HG03025 (cell line): ENCODE data around the gene FGD5.

Experiments used
- ATAC-seq: cut with Tn5 transposase; IDR thresholded peaks from one replicate; pipeline ENCODE4 v1.9.1; 2021; ENCODE audit warnings: mild to moderate bottlenecking, moderate library complexity; ENCODE audit not compliant: unreplicated experiment, low FRiP score

Gene FGD5

DNA sequence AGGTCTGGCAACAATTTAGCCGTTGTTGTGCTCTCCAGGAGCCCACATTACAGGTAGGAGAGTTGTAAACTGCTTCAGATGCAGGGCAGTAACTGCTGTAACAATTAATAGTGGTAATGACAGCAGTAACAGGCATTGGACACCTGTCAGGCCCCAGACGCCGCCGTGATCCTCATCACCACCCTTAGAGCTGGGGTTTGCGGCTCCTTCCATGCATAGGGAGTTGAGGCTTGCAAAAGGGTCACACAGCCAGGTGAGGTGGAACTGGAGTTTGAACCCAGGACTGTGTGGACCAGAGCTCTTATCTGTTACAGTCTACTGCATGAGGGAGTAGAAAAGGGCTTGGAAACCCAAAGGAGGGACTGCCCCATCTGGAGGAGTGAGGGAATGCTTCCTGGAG is 101.8 kb downstream of the FGD5 start:
- ATAC-seq, result no peak

DNA sequence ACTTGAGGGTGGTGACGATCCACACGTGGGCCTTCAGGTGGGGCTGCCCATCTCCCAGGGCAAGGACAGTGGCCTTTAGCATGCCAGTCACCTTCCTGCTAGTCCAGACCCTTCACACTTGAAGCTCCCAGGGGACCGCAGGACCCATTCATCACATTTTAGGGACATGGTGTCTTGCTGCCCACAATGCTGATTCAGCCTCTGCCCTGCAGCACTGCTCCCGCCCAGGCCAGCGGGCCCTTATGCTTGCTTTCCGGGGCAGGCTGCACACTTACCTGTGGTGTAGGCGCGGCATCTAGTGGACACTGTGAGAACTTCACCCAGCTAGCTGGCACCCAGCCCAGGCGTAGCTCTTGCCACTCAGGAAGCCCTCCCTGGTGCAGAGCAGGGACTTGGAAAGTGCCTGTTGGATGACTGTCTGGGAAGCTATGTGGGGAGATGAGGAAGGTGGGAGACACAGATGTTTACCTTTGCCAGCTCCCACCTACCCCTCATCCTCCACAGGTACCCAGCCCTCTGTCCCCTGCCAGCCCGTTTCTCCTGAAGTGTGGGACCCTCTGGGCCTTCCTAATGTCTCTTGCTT is 102.4 kb downstream of the FGD5 start:
- no peak for ATAC-seq

DNA sequence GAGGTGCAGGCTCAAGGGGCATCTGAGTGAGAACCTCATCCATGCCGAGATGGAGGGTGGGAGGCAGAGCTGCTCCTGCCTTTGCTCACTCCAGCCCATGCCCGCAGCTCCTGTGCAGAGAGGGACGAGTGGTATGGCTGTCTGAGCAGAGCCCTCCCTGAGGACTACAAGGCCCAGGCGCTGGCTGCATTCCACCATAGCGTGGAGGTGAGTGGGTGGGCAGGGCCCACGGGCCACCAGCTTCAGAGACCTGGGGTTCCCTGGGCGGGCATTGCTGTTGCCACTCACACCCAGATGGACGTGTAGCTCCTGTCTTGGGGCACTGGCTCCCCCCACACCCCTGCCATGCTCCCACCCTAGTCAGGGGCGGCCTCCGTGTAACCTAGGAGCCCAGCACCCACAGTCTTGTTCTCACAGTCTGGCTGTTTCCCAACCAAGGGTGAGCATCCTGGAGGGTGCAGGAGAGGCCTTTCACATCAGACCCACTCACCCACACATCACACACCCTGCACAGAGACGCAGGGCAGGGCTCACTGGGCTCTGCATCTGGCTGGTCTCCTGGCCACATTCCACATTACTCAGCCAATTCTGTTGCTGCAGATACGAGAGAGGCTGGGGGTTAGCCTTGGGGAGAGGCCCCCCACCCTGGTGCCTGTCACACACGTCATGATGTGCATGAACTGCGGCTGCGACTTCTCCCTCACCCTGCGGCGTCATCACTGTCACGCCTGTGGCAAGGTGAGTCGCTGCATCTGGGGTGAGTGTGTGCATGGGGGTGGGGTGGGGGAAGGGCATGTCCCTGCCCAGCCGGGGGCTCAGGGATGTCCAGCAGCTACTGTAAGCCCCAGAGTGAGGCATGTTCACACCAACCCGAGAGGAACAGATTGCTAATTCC is 103.3 kb downstream of the FGD5 start:
- no peak for ATAC-seq

DNA sequence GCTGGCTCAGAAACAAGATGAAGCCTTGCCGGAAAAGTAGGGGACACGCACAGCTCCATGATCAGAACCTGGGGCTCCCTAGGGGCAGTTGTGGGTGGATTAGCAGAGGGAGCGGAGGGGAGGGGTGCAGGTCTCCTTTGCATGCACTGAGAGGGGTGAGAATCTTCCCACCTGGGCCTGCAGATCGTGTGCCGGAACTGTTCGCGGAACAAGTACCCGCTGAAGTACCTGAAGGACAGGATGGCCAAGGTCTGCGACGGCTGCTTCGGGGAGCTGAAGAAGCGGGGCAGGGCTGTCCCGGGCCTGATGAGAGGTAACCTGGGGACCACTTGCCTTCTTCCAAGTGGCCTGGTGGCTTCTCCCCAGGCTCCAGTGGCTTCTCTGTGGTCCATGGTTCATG is 104.1 kb downstream of the FGD5 start:
- ATAC-seq, result no peak

DNA sequence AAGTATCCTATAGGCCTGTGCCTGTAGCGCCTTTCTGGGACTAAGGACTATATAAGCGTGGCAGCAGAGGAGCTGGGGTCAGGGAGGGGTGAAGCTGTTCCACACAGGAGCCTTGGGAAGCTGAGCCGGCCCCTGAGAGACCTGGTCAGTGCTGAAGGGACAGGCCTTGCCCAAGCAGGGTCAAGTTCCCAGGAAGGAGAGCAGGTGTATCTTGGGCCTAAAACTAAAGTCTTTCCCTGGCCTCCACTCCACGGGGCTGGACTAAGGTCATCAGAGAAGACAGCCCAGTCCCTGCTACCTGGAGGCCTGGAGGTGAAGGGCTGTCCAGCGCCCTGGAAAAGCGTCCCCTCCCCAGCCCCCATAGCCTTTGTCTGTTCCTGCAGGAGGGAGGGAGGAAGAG is 104.7 kb downstream of the FGD5 start:
- no peak for ATAC-seq

DNA sequence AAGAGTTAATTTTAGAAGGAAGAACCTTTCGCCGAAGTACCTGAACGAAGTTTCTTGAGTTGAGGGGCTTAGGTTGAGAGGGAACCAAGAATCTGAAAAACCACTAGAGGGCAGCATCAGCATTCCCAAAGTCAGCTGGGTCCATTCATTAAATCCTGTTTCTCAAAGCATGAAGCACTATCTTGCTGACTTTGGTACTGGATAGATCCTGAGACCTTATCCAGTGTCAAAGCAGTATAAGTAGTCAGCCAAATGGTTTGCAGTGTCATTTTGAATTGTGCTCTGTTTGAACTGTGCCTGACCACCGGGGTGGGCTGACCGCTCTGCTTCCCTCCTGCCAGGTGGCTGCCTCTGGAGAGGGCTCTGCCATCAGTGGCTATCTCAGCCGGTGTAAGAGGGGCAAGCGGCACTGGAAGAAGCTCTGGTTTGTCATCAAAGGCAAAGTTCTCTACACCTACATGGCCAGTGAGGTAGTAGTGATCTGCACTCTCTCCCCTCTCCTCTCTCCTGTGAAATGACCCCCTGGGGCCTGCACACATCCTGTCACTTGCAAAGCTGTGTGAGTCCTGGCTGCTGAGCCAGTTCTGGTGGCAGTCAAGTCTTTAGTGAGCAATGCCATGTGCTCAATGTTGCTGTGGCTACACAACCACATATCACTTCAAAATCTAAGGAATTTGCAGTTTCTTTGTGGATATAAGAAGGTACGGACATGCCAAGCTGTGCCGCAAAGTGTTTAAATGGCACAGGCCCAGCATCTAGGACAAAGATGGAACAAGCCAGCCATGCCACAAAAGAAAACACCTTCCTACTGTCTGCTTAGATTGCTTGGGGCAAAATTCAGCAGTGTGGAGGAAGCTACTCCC is 107.2 kb downstream of the FGD5 start:
- no peak for ATAC-seq

DNA sequence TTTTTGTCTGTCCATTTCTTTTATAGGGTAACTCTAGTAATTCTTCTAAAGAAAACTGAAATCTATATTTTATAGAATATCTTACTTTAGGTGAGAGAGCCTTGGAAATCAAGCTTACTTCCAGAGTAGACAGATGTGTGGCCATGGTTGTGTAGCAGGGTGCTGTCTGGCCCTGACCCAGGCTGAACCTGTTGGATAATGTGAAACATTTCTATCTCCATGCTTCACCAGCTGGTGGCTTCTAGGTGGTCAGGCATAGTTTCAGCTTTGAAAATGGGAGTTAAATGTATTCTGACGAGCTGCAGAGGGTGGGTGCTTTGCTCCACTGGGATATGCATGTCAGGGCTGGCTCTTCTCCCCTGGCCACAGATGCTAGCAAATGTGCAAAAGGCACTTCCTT is 107.8 kb downstream of the FGD5 start:
- ATAC-seq, result no peak

DNA sequence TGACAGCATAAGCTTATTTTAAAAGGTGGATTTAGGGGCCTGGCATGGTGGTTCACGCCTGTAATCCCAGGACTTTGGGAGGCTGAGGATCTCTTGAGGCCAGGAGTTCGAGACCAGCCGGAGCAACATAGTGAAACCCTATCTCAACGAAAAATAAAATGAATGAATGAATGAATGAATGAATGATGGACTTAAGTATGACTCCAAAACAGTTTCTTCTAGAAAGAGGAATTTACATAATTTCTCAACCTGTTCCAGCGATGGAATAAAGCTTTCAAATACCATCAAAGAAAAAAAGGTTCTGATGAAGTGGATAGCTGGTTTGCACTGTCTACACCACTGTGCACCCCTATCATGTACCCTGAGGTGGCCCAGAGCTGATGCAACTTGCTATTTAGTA is 108.5 kb downstream of the FGD5 start:
- no peak for ATAC-seq

DNA sequence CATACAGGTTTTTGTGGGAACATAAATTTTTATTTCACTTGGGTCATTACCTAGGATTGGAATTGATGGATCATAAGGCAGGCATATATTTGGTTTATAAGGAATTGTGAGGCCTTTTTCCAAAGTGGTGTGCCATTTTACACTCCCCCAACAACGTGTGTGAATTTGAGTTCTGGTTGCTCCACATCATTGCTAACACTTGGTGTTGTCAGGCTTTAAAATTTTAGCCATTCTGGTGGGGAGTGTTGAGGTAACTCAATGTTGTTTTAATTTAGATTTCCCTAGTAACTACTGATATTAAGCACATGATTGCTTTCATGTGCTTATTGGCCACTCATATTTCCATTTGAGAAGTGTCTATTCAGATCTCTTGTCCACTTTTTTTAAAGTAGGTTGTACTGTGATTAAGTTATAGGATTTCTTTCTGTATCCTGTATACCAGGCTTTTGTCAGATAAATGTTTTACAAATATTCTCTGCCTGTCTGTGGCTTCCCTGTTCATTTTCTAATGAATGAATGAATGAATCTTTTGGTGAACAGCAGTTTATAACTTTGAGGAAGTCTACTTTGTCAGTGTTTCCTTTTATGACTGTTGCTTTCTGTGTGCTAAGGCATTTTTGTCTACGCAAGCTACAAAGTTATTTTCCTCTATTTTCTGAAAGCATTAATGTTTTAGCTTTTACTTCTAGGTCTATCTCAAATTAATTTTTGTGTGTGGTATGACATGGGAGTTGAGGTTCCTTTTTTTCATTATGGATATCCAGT is 110.7 kb downstream of the FGD5 start:
- ATAC-seq, result no peak

DNA sequence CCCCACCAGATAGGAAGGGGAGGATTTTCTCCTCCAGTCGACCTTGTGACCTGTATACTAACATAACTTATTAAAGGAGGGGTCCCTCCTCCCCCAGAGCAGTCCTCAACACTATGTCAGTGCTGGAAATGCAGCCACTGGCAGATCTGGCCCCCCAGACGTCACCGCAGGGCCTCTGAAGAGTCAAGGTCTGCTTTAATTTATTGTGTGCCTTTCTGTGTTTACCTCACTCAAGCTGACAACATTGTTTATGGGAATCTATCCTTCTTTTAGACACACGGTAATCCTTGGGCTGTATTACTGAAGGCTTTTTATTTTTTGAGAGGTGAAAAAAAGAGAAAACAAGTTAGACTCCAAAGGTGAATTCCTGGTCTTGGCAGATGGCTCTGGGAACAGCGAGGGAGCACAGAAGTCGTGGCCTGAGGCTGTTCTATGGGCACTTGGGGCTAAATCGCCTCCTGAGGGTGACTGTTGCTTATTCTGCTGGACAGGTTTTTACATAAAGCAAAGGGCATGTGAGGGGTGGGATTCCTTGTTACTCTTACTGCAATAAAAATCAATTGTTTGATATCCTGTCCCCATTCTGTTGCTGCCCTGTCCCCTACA is 115.2 kb downstream of the FGD5 start:
- ATAC-seq, result no peak

DNA sequence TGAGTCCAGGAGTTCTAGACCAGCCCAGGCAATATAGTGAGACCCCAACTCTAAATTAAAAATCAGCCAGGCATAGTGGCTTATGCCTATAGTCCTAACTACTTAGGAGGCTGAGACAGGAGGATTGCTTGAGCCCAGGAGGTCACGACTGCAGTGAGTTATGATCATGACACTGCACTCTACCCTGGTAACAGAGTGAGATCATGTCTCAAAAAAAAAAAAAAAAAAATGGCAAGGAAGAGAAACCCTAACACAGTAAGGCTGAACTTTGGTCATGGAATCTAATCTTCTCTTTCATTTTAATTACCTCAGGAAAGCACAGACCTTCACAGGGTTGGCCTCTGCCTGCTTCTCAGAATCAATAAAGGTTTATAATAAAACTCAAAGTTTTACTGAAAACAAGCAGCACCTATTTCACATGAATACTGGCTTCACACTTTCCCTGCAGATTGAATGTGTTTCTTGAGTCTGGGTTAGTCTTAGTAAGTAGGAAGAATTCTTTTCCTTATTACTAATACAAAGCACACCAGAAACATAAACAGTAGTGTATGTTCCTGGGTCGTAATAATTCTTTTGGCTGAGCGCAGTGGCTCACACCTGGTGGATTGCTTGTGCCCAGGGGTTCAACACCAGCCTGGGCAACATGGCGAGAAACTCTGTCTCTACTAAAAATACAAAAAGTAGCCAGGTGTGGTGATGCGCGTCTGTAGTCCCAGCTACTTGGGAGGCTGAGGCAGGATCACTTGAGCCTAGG is 117.0 kb downstream of the FGD5 start:
- no peak for ATAC-seq

DNA sequence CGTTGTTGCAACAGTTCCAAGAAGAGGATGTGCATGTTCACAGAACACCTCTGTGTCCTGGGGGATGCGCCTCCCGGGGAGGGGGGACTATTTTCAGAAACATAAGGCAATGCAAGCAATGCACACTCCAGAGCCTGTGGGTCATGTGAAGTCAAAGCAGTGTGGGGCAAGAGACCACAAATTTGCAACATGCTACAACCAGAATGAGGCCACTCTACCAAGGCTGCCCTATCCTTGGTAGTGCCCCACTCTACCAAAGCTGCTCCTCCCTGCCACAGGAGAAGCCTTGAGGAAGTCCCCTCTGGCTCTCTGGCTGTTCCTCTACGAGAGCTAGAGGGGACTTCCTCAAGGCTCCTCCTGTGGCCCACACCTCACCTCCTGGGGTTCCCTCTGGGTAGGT is 120.2 kb downstream of the FGD5 start:
- no peak for ATAC-seq

DNA sequence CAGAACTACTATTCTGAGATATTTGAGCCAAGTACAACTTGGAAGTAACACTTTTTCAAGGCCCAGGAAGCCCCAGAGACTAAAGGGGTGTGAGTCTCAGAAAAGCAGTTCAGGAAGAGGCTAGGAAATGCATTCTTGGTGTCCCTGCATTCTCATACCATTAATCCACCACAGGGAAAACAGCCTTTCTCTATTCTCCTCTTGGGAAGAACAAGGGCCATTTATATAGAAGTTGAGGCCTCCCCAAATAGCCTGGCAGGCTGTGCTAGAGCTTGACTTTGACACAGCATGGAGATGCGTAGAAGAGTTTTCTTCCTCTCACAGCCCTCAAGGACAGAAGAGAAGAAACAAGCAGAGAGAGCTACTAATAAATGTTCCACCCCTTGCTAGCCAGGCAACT is 123.1 kb downstream of the FGD5 start:
- no peak for ATAC-seq

DNA sequence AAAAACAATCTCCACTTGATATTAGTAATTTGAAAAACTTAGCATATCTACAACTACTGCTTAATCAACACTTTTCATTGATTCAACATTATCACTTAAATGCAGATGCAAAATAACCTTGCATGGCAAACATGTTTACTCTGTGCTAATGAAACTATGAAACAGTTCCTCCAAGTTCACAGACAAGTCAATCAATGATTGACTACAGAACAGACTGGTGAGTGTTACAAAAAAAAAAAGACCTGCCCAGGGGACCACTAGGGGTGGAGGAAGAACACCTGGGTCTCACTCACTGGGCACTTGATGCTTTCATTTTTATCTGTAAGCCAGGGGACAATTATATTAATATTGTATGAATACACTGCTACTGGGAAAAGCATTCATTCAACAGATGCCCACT is 124.3 kb downstream of the FGD5 start:
- no peak for ATAC-seq

DNA sequence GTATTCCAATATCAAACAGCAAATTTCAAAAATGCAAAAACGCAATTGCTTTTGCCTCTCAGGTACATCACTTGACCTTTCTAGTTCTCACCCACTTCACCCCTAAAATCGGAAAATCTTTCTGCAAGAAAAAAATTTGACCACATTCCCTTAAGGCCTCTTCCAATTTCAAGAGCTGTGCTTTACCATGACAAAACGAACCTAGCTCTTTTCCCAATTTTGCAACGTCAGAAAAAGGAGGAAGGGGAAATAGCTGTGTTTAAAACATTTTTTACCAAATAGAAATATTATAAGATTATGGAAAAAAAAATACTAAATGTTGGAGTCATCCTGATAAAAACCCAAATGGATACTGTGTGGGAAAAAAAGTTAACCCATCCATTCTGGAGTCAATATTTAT is 127.5 kb downstream of the FGD5 start:
- no peak for ATAC-seq

DNA sequence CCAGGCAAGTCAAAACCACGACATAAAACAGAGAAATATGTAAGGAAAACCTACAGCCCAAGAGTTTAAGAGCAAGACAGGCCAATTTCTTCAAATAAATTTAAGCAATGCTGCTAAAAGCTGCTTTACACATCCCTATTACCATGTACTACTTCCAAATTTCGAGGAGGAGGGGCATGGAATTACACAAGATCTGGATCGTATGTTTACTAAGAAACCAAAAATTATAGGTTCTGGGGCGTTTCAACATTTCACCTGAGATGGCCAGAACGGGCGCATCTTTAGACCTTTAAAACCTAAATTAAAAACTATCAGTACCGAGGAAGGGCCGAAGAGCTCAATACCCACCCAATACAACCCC is 128.0 kb downstream of the FGD5 start:
- no peak for ATAC-seq

DNA sequence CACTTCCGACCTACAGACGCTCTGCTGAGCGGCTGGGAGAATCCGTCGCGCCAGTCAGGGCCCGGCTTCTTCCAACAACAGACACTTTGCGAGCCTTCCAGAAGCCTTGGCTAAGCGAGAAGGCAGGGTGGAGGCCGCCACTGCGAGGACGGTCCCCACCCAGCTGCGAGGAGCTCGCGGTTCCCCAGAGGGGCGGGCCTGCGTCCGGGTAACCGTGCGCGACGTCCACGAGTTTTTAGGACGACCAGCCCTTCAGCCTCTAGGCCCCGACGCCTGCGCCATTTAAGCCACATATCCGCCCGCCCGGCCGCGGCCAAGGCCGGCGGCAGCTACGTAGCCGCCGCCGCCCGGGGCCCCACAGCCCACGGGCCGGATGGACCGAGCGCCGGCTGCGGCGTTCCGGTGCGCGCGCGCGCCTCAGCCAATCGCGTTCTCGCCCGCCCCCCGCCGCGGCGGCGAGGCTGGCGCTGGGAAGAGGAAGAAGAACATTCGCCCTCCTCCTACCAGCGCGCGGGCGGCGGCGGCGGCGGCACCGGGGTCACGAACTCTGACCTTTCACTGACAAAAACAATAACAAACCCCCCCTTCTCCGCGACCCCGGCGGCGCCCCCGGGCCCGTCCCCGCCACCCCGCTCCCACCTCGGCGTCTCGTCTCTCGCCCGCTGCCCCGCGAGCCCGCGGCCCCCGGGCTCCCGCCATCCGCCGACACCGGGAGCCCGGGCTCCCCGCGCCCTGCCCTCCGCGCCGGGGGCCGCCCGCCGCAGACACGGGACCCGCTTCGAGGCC is 128.5 kb downstream of the FGD5 start, which contains the start of gene NR2C2:
Gene NR2C2, plus strand, starts transcription at position 484 of the 786 bp plus-strand sequence. CDS start 56,332 bp downstream, outside the sequence.
- ATAC-seq, result peak; percentile 53

DNA sequence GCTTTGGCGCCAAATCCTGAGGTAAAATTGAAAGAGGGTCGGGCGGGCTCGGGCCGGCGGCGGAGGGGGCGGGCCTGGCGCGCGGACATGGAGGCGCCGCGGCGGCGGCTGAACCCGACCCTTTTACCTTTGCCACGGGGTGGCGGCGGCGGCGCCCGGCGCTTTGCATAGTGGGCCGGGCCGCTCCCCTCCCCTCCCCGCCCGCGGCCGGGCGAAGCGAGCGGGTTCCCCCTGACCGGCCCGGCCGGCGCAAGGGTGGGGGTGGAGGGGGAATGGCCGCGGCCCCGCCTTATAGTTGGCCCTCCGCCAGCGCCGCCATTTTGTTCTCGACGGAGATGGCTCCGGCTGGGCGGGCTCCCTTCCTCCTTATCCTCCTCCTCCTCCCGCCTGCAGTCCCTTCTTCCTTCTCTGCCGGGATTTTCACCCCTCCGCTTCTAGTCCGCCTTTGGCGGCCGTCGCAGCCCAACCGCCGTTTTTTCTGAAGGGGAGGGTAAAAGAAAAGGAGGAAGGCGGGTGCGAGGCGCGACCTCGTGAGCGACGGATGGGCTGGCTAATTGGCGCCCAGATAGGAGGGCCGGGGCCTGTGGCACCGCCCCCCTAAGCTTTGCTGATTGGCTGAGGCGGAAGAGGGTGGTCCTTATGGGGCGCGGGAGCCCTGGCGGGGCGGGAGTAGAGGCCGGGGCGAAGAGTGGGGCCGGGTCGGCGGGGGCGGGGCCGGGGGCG is 129.3 kb downstream of the FGD5 start:
- ATAC-seq, result peak; percentile 89
